Femur (tissue), 1 donor: ENCODE results near the gene ZNF570.

ENCODE experiments used
- DNase-seq: peaks from one replicate; pipeline ENCODE4 v3.0.0-alpha.2; 2017

The ZNF570 gene

DNA sequence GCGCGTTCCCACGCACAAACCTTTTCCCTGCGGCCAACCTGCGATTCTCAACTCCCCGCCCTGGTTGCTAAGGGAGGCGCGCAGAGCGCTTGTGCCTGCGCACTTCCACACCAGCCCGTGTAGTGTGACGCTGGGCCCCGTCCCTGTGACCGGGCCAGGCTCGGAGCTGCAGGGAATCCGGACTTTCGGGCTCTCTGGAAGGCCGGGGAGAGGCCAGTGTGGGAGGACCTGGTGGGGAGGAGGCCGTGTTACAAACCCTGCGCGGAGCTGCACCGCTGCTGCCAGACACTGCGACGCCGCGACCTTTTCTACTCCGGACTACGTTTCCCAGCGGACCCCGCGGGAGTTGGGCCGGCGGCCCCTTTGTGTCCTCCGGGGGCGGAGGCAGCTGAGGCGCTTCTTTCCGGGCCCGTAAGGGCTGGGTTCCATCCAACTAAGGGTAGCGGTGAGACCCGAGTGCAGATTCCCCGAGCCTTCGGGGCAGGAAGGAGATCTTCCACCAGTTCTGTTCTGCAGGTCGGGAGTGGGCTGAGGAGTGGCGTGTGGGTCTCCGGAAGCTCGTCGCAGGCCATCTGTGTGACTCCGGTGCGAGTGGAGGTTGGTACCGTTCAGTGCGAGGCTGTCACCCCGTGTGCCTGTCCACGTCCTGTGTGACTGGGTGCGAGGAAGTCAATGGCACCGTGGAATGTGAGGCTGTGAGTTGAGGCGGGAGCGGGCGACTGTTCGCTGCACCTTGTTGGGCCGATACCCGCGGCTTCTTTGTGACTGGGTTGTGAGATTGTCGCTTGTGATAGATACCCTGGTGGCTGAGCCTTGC lies at the start of gene ZNF570:
ZNF570 (plus strand) TSS at position 396 of the 817 bp plus-strand sequence. CDS start 999 bp downstream, outside the sequence.
- peak; percentile 93 for DNase-seq

DNA sequence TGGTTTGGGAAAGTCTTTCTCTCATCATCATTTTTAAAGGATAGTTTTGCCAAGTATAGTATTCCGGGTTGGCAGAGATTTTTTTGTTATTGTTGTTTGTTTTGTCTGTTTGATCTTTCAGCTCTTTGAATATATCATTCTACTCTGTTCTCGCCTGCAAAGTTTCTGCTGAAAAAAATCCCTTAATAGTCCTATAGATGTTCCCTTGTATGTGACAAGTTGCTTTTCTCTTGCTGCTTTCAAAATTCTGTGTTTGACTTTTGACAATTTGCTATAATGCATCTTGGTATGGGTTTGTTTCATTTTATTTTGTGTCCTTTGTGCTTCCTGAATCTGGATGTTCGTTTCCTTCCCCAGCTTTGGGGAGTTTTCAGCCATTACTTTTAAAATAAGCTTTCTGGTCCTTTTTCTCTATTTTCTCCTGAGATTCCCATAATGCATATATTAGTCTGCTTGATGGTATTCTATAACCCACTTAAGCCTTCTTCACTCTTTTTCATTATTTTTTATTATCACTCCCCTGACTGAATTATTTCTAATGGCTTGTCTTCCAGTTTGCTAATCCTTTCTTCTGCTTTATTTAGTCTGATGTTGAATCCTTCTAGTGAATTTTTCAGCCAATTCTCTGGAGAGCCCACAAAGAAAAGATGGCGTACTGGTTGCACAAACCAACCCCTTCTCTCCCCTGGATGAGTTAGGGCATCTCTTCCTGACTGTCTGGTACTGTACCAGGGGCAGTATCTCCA lies 16.5 kb upstream of the ZNF570 start:
- no peak for DNase-seq

DNA sequence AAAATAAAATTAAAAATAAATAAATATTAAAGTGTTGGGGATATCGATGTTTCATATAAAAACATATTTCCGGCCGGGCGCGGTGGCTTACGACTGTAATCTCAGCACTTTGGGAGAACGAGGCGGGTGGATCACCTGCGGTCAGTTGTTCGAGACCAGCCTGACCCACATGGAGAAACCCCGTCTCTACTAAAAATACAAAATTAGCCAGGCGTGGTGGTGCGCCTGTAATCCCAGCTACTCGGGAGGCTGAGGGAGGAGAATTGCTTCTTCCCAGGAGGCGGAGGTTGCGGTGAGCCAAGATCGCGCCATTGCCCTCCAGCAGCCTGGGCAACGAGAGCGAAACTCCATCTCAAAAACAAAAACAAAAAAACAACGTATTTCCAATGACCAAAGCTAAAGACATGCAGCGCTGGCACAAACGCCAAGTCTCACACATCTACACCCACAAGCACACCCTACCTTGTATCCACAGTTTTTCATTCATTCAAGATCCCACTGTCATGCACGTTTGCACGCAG lies 2.8 kb upstream of the ZNF570 start:
- no peak for DNase-seq

DNA sequence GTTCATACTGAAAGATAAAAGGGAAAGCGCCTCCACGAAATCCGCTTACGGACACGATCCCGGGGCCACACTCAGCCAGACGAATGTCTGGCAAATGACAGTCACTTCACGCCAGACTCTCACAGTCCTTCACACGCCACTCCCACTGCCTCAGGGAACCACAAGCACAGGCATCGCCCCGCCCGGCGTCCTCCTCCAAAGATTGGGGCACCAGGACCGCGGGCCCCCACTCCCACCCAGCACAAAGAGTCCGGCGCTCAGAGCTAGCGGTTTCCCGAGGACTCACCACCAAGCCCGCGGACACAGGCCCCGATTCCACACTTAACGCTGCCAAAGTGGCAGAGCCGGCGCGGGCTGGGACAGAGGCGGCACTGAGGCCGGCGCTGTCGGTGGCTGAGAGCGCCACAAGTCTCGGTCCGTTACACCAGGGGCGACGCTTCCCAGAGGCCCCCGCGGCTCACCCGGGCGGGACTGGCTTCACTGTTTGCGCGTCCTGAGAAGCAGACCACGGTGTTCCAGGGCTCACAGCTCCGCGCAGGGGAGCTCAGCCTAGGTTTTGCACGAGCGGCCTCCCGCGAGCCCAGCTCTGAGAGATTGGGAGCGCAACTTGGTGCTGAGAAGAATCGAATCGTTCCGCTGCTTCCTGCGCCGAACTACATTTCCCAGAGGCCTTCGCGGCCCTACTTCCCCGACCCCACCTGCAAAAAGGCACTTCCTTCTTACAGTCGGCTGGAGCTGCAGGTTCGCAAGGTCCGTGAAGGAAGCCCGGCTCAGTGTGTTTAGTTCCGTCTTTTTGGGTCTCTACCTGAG lies 2.2 kb upstream of the ZNF570 start, which contains the start of gene ZNF569:
ZNF569 (minus strand) TSS at position 647 of the 810 bp plus-strand sequence. CDS start 22,523 bp downstream, outside the sequence.
- DNase-seq = peak; percentile 95

DNA sequence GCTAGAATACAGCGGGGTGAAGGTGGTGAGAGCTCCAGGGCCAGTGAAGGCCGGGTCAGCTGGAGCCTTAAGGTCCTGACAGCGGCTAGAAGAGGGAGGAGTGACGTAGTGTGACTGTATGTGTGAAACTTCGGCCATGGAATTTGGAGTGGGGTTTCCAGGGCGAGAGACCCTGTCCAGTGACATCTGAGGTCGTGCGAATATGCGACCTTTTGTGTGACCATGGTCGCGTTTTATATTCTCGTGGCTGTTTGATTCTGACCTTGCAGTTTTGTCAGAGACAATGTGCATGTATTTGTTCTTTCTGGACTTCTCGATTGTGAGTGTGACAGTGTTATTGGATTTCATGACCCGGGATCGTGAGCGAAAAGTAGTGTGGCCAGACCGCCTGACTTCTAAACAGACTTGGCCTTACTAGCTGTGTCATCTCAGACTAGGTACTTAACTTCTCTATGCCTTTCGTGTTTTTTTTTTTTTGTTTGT lies 1.5 kb upstream of the ZNF570 start:
- no peak for DNase-seq

DNA sequence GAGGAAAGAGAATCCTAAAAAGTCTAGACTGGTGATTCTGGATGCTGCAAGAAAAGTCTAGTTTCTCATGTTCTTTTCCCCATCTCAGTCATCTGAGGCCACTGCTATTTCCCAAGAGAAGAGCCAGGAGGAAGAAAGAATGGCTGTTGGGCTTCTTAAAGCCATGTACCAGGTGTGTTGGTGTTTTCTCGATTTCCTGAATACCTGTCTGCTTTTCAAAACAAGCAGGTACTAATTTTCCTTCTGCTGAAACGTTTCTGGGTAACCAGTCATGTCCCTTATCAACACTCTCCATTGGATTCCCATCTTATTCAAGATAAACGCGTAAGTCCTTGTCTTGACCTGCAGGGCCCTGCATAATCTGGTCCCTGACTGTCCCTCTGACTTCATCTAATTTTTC lies 1.1 kb downstream of the ZNF570 start:
- DNase-seq = no peak

DNA sequence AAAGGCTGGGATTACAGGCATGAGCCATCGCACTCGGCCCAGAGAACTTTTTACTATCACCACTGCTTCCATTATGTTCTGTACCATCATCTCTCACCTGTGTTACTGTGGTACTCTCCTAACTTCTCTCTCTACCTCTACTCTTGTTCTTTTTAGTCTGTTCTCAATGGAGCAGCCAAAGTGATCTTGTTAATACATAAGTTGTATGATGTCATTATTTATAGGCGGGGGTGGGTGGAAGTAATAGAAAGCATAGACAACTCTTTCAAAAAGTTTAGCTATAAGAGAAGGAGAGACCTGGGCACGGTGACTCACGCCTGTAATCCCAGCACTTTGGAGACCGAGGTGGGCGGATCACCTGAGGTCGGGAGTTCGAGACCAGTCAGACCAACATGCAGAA lies 3.0 kb downstream of the ZNF570 start:
- no peak for DNase-seq

DNA sequence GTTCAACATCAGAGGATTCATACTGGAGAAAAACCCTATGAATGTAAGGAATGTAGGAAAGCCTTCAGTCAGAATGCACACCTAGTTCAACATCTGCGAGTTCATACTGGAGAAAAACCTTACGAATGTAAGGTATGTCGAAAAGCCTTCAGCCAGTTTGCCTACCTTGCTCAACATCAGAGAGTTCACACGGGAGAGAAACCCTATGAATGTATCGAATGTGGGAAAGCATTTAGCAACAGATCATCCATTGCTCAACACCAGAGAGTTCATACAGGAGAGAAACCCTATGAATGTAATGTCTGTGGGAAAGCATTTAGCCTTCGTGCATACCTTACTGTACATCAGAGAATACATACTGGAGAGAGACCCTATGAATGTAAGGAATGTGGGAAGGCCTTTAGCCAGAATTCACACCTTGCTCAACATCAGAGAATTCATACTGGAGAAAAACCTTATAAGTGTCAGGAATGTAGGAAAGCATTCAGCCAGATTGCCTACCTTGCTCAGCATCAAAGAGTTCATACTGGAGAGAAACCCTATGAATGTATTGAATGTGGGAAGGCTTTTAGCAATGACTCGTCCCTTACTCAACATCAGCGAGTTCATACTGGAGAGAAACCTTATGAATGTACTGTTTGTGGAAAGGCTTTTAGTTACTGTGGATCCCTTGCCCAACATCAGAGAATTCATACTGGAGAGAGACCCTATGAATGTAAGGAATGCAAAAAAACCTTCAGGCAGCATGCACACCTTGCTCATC lies 15.4 kb downstream of the ZNF570 start:
- no peak for DNase-seq

DNA sequence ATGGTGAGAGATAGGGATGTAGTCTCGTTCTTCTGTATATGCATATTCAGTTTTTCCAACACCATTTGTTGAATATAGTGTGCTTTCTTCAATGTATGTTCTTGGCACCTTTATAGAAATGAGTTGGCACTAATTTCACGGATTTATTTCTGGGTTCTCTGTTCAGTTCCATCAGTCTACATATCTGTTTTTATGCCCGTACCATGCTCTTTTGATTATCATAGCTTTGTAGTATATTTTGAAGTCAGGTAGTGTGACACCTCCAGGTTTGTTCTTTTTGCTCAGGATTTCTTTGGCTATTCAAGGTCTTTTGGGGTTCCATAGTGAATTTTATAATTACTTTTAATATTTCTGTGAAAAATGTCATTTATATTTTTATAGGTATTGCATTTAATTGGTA lies 23.1 kb downstream of the ZNF570 start:
- DNase-seq = no peak

DNA sequence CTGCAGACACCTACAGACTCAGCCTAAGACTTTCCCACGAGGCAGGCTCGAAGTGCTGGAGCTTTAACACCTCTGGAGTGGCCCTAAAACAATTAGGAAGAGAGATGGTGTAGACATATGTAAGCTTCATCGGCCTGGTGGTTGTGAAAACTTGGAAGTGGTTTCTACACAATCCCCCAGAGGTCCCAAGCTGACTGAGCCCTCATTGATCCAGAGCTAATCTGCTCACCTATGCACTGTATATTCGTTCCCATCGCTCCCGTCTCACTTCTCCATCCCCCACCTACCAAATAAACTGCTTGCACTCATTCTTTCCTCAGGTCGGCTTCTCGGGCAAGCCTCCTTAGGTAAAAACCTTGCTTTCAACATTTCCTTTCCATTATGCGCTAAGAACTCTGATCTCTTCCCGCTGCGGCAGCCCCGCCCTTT lies 36.8 kb downstream of the ZNF570 start:
- DNase-seq = no peak

DNA sequence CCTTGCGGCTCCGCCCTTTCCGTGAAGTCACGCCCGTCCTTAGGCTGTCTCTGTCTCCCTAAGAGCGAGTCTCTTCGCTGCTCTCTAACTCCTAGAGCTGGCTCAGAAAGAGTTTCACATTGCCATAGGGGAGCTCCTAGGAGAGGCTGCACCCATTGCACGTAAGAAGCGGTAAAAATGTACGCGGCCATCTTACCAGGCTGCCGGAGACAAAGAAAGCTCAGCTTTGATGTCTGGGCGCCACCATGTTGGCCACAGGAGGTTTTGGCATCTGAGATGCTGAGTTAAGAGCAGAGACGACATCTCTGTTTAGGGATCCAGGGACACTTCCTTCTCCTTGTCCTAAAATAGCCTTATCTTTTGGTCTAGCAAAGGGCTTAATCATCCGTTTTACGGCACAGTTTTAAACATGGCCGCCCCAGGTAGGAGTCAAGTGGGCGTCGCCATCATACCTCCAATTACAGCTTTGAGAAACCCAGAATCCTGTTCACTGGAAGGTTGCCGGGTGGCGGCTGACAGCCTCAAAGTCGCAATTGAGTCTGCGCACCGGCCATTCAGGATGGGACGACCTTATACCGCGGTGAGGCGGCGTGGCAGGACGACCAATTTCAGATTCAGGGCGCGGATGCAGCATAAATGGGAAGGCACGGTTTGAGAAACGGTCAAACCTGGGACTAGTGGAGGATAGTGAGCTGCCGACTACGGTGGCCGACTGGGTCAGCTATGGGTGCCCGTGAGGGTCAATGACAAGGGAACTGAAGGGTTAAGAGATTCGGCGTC lies 37.4 kb downstream of the ZNF570 start, which contains the start of gene ZNF793:
ZNF793 (plus strand) TSS at position 553 of the 780 bp plus-strand sequence. CDS start 16,501 bp downstream, outside the sequence.
- peak; percentile 90 for DNase-seq

DNA sequence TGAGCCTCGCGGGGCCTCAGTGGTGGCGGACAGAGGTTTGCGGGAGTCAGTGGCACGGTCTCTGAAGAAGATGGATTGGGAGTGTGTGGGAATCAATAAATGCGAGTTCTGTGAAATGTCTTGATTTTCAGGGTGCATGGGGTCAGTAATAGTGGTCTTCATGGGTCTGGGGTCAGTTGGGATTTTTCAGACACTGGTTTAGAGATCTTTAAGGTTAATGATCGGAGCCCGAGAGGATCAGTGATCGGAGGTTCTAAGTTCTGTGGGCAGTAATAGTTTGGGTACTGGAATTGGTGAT lies 38.0 kb downstream of the ZNF570 start:
- no peak for DNase-seq

DNA sequence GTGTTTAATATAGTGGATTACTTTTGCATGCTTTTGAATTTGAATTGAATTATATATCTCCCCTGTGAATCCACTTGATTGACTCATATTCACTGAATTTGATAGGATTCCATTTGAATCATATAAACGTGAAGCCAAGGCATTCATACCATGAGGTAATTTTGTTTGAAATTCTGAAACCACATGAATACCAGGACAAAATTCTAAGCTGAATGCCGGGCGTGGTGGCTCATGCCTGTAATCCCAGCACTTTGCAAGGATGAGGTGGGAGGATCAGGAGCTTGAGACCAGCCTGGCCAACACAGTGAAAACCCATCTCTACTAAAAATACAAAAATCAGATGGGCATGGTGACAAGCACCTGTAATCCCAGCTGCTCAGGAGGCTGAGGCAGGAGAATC lies 42.0 kb downstream of the ZNF570 start:
- DNase-seq = no peak

DNA sequence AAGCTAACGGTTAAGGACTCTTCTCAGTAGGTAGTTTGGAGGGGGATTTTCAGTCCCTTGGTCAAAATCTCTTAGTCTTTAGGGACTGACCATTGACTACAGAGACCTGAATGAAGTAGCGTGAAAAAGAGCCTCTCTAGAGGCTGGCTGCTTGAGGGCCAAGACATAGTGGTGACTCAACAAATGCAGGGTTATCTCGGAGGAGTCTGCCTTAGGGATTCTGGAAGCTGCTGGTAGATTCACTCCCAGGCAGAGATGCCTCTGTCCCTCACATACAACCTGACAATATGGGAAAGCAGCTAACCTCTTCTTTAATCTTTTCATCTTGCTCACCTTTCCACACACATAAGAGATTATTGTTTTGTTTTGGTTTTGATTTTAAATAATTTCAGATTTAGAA lies 42.7 kb downstream of the ZNF570 start:
- DNase-seq = no peak

DNA sequence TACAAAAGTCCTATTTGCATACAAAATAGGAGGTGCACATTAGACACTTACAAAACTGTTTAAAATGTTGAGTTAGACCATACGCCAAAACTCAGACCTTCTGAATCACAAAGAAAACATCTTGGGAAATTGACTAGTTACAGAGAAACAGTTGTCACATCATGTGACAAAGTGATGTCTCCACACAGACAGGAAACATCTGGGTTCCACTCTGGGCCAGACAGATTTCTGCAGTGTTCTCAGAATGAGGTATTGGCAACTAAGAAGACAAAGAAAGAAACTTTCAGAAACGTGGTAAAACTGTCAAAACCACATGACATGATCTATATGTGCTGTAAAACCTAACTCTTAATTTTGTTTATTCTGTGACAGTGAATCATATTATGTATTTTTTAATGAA lies 44.2 kb downstream of the ZNF570 start:
- no peak for DNase-seq

DNA sequence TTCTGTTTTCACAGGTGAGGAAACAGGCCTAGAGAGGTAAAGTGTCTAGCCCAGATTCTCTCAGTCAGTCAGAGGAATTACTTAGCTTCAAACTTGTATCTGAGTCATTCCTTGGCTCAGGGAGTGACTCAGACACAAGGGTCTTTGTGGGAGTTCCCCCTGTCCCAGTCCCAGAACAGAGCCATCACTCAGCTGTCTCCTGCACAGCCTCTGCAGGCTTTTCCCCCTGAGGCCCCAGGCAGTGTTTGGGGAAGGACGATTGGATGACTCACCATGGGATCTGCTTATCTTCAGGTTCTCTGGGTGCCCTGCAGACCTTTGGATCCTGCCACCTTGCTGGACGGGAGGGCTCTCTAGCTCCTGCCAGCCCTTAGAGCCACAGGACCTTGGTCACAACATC lies 50.7 kb downstream of the ZNF570 start:
- DNase-seq = no peak

DNA sequence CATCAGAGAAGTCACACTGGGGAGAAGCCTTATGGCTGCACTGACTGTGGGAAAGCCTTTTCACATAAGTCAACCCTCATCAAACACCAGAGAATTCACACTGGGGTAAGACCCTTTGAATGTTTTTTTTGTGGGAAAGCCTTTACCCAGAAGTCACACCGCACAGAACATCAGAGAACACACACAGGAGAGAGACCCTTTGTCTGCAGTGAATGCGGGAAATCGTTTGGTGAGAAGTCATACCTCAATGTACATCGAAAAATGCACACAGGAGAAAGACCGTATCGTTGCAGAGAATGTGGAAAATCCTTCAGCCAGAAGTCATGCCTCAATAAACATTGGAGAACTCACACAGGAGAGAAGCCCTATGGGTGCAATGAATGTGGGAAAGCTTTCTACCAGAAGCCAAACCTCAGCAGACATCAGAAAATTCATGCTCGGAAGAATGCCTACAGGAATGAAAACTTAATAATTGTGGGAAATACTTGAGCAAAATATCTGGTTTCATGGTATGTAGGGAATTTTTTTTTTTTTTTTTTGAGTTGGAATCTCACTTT lies 68.3 kb downstream of the ZNF570 start:
- DNase-seq = no peak
